HG02588 (cell line): ENCODE data around the gene NLGN4Y.

Experiments
- ATAC-seq: cut with Tn5 transposase; IDR thresholded peaks from one replicate; pipeline ENCODE4 v1.9.1; 2021; ENCODE audit warnings: mild to moderate bottlenecking, moderate library complexity; ENCODE audit not compliant: unreplicated experiment

Gene NLGN4Y

DNA sequence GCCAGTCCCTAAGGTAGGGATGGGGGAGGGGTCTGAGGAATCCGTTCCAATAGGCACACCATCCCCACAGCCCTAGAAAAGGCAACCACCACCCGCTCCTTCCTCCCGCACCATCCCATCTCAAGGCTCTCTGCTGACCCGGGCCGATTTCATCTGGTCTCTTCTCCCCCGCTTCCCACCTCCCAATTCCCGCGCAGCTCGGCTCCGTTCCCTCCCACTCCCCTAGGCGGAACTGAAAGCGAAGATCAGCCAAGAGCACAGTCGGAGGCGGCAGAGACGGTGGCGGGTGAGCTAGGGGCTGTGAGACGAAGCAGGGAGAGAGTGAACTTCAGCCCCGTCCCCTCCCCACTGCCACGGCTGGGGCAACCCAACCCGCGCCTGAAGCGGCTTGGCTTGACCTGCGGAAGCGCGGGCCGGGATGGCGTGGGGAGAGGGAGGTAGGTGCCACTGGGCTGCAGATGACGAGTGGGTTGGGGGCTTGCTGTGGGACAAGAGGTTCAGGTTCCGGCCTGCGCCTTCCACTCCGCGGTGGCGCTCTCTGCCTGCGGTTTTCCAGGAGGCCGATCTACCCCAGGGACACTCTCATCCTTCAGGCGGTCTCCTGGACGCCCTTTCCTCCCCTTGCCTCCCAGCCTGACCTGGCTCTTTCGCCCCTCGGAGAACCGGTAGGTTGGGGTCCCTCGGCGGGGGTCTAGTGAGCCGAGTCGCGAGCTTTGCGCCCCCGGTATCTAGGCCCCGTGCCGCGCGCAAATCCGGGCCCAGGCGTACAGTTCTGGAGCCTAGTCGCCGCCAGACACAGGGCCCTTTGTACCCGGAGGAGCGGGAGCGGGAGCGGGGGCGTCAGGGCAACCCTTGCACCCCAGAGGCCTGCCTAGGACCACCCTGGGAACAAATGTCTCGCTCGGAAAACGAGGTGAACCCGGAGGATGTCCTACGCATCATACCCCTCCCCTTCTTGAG is at the start of gene NLGN4Y:
NLGN4Y (plus strand) TSS at position 258 of the 960 bp plus-strand sequence. CDS start 97,591 bp downstream, outside the sequence.
- ATAC-seq: peak; percentile 65

- ATAC-seq: no peak
Observed at GRCh38 chrY:14485935-14486334, 38.4 kb upstream of the NLGN4Y start.

- no peak for ATAC-seq
Observed at GRCh38 chrY:14490226-14490625, 34.1 kb upstream of the NLGN4Y start.

DNA sequence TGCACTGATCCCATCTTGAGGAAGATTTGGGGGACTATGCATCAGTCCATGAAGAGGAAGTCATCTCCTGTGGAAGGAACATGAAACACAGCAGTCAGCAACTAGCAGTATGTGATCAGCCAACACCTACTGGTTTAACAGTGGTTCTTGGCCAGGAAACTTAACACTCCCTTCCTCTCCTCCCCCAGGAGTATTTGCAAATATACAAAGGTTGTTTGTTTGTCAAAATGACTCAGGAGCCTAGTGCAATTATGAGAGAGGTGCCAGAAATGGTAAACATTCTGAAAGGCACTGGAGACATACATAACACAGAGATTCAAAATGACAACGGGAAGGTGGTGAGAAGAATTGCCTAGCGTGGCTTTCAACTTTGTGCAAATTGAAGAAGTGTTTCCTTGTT is 26.3 kb upstream of the NLGN4Y start:
- ATAC-seq: no peak

DNA sequence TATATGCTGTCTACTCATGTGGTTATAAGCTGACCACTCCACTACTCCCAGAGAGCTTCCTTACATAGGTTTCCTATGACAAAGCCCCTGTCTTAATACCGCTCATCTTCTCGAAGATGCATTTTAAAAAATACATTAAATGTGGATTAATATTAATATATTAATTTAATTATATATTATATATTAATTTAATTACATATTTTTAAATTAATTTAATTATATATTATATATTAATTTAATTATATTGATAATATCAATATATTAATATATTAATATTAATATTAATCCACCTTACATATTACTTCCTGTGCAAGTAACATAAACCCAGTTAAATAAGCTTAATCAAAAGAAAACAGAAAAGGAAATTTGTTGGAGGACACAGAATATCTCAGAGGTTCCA is 19.7 kb upstream of the NLGN4Y start:
- ATAC-seq: no peak

DNA sequence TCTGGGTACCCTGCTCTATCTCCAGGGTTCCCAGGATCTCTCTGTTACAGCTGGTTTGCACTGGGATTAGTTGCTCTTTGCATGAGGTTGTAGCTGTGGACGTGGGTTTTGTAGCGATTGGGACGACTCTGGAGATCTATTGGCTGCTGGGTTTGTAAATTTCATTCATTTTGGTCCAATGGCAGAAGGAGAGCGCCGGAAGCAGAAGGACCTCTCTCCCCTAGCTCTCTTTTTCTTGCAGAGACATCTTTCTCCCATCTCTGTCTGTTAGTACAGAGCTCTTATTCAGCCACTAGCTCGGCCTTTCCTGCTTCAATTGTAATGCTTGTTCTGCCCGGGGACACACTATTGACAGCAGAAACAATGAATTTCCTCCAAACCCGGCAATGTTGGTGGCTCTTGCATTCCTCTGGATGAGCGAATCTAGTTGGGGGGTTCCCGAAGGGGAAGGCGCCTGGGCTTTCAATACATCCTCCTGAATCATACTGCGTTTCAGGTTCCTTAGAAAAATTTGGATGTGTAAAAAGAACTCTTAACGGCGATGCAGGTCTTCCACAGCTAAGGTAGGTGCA is 1.9 kb upstream of the NLGN4Y start:
- ATAC-seq: no peak

DNA sequence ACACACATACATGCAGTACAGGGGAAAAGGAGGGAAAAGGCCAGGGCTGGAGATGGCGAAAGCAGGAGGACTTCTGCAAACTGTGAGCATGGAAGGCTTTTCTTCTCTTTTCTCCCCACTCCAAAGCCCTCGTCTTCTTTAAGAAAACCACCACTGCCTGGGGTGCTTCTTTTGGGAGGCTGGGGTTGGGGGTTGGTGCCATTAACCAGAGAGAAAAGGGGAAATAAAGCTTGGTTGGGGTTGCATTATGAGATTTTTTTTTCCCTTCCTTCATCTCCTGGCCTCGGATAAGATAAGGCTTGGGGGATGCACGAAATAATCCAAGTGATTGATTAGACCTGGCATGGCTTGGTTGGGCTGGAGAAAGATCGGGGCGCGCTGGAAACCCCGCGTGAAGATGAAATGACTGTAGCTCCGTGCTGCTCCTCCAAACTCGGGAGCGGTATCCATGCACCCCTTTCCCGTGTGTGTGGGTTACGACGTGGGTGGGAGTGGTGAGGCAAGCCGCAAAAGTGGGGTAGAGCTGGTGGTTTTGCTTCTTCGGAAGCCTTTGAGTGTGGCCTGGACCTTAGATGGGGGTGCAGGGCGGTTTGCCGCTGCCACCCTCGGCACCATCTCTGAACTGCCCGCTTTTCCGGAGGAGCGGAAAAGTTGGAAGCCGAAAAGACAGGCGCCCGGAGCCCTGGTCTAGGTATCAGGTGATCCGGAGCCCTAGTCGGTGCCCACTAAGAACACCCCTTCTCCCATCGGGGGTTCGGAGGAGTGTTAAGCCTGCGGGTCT is 648 bp upstream of the NLGN4Y start:
- peak; percentile 5 for ATAC-seq

DNA sequence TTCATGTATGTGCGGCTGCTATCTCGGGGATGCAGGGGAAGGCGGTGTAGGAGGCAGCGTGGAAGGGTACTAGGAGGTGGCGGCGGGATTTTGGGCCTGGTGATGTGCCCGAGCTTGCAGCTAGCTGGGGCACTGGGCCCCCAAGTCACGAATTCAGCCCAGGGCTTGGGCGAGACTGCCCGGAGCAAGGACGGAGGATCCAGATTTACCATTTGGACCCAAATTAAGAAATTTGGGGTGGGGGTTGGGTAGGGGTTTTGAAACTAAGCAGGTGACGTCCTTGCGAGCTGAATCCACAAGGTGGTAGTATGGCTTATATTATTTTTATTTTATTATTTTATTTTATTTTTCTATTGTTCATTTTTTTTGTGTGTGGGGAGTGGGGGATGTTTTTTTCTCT is 986 bp downstream of the NLGN4Y start:
- ATAC-seq: no peak

- ATAC-seq: no peak
Observed at GRCh38 chrY:14528361-14528760, 4.0 kb downstream of the NLGN4Y start.

DNA sequence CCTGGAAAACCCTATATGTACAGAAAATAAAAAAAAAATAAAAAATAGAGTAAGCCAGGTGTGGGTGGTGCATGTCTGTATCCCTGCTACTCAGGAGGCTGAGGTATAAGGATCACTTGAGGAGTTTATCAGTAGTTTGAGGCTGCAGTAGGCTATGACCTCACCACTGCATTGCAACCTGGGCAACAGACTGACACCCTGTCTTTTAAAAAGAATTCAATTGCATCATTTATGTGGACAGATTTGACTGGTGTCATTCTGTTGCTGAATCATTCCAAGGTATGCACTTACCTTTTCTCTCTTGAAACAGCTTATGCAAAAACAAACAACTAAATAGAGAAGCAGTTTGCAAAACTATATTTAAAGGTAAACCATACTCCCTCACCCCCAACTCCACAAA is 12.4 kb downstream of the NLGN4Y start:
- no peak for ATAC-seq

- no peak for ATAC-seq
Observed at GRCh38 chrY:14543506-14543905, 19.2 kb downstream of the NLGN4Y start.

GRCh38 chrY:14581294-14581693 is 57.0 kb downstream of the NLGN4Y start:
- no peak for ATAC-seq

GRCh38 chrY:14586725-14587124 is 62.4 kb downstream of the NLGN4Y start:
- no peak for ATAC-seq

- no peak for ATAC-seq
Observed at GRCh38 chrY:14601372-14601771, 77.0 kb downstream of the NLGN4Y start.

DNA sequence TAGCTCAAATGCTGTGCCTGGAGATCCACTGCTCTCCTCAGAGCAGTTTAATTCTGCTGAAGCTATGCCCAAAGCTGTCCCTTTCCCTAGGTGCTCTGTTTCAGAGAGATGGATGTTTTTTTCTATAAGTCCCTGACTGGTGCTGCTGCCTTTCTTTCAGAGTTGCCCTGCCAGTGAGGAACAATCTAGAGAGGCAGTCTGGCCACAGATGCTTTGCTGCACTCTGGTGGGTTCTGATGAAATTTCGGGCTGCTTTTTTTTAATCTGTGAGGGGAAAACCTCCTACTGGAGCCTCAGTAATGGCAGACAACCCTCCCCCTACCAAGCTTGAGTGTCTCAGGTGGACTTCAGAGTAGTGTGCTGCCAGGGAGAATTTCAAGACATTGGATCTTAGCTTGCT is 93.3 kb downstream of the NLGN4Y start:
- no peak for ATAC-seq

GRCh38 chrY:14618513-14618912 is 94.2 kb downstream of the NLGN4Y start:
- ATAC-seq: no peak

- no peak for ATAC-seq
Observed at GRCh38 chrY:14628208-14628607, 103.9 kb downstream of the NLGN4Y start.

DNA sequence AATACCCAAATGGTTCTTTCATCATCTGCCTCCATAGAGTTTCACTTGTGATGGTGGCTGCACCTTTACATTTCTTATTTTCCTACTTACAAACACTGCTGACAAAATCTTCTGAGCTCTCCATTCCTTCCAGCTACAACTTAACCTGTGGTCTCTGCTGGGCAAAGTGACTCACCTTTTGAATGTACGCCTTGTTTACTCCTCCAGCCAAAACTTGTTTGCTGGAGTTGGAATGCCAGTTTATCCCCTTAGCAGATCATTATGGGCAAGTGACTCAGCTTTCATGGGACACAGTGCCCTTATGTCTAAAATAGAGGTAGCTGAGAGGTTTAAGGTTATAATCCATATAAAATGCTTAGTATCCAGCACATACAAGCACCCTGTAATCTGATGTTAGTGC is 107.3 kb downstream of the NLGN4Y start:
- ATAC-seq: no peak

DNA sequence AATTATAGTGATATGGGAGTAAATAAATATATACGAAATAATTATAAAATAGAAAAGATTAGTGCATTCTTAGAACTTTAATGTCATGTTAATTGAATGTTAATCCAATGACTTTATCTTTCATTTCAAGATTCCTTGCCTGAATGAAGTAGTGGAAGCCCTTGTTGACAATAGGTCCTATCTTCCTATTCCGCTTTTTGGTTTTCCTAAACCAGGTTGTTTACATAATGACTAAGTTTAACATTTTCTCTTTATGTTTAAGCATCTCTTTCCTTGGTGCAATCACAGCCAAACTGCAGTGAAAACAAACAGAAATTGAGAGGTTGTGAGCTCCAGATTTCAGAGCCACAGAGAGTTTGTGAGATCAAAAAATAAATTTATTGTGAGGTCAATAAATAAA is 109.4 kb downstream of the NLGN4Y start:
- ATAC-seq: no peak

- no peak for ATAC-seq
Observed at GRCh38 chrY:14634954-14635353, 110.6 kb downstream of the NLGN4Y start.

DNA sequence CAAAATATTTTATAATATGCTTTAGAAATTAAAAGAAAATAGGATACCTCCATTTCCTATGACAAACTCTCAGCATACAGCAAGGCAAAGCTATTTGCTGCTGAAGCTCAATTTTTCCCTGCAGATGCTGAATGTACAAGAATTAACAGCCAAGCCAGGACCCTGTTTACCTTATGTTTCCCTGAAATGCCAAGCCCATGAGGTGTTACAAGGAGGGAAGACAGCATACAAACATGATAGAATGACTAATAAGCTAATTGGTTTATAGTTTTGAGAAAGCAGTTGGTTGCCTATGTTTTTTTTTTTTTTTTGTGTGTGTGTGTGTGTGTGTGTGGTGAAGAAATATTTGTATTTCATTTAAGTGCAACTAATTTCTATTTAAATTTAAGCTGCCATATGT is 113.2 kb downstream of the NLGN4Y start:
- no peak for ATAC-seq

GRCh38 chrY:14641853-14642252 is 117.5 kb downstream of the NLGN4Y start:
- ATAC-seq: no peak
